Activated CD4-positive, CD25-positive, alpha-beta regulatory T cell treated with anti-CD3 and anti-CD28 coated beads, Interleukin-2, amount 50 U/mL, for 72 hours (primary cell): Measurements from ENCODE around the gene ORMDL2.
A peak's percentile ranks its signal among the peaks of the same experiment; 100 is the strongest.

Experiments used
- DNase-seq: peaks from one replicate; pipeline ENCODE4 v3.0.0; 2021

The ORMDL2 gene, protein sequence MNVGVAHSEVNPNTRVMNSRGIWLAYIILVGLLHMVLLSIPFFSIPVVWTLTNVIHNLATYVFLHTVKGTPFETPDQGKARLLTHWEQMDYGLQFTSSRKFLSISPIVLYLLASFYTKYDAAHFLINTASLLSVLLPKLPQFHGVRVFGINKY

GRCh38 chr12:55817345-55818139 lies at the start of gene ORMDL2, which contains the start of gene SARNP:
Gene ORMDL2, plus strand, starts transcription at chr12:55818041. Its CDS starts 959 bp downstream, at chr12:55819000.
Gene SARNP, minus strand, starts transcription at chr12:55817724. Its CDS starts 23 bp downstream, at chr12:55817701.
- DNase-seq: peak; percentile 87

DNA sequence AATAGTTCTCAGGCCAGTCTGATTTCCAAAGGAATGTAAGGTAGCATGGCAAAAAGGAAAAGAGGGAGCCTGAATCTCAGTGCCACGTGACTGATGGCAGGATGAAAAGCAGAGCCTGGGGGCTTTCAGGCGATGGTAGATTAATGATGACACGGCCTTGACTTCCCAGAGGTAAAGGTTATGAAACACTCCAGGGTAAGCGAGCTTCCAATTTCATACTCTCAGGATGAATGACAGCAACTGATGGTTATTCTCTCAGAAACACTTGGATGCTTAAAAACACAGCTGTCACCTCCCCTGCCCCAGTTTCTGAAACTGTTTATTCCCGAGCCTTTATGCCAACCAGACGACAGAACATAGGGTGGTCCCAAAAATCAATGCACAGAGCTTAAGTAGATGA lies 46.1 kb upstream of the ORMDL2 start:
- DNase-seq: no peak

GRCh38 chr12:55777856-55778255 lies 40.0 kb upstream of the ORMDL2 start:
- no peak for DNase-seq

DNA sequence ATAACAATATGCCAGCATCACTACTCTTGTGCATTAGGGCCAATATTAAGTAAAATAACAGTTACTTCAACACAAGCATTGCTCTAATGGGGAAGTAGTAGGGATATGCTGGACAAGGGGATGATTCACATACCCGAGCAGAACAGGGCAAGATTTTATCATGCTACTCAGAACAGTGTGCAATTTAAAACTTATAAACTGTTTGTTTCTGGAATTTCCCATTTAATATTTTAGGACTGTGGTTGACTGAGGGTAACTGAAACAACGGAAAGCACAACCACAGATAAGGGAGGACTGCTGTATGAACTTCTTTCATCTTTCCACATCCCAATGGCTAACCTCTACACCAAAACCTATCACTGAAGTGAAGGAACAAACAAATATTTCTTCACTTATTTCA lies 37.2 kb upstream of the ORMDL2 start:
- DNase-seq: no peak

DNA sequence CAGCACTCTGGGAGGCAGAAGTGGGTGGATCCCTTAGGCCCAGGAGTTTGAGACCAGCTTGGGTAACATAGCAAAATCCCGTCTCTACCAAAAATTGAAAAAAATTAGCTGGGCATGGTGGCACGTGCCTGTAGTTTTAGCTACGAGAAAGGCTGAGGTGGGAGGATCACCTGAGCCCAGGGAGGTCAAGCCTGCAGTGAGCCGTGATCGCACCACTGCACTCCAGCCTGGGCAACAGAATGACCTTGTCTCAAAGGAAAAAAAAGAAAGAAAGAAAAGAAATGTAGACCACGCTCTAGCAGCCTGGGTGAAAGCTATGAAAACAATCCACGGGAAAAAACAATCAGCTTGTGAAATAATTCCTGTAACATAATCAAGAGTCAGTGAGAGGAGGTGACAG lies 29.3 kb upstream of the ORMDL2 start:
- no peak for DNase-seq

- DNase-seq: no peak
Observed at GRCh38 chr12:55789171-55789570, 28.7 kb upstream of the ORMDL2 start.

DNA sequence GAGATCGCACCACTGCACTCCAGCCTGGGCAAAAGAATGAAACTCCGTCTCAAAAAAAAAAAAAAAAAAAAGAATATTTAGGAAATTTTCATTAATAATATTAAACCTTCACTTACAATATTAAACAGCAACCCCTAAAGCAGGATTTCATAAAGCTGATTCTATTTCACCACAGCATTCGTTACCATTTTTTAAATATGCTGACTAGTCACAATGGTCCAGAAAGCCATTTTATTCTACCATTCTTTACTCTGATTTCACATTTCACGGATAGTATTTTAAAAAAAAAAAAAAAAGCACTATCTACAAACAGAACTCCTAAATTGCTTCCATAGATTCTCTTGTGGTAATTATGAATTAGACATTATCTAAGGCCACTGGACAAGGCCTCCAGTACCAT lies 27.9 kb upstream of the ORMDL2 start:
- no peak for DNase-seq

DNA sequence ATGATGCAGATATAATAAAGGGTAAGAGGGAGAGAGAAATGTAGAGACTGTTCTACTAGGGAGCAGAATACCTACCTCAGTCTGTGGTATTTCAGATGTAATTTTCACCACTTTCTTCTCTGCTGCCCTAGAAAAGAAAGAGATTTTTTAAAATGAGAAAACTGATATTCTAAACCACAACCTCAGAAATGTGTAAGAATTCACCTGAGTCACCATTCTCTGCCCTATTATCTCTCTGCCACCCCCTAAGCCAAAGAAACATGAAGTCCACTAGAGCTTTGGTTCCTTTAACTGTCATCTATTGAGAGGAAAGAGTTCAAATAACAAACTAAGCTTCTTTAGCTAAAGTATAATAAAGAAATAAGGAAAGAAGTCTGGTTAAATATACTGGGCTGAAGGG lies 21.9 kb upstream of the ORMDL2 start:
- DNase-seq: no peak

- no peak for DNase-seq
Observed at GRCh38 chr12:55797068-55797467, 20.8 kb upstream of the ORMDL2 start.

DNA sequence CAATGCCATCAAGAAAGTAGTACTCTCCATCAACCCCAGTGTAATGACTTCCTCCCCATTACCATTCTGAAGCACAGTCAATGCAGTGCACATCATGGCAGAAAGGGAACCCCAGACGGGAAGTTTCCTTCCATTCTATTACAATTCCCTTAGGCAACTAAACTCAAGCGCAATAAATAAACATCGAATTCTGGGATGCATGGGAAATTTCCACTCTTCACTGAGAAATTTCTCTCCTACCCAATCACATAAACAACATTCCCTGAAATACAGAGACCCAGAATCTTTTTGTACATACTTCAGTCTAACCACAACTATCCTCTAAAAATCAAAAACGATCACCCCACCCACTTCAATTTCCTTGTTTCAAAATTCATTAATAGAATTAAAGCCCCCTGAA lies 20.3 kb upstream of the ORMDL2 start:
- DNase-seq: no peak

- no peak for DNase-seq
Observed at GRCh38 chr12:55806982-55807381, 10.9 kb upstream of the ORMDL2 start.

- DNase-seq: no peak
Observed at GRCh38 chr12:55809274-55809673, 8.6 kb upstream of the ORMDL2 start.

GRCh38 chr12:55812088-55812487 lies 5.8 kb upstream of the ORMDL2 start:
- DNase-seq: no peak

- no peak for DNase-seq
Observed at GRCh38 chr12:55814257-55814656, 3.6 kb upstream of the ORMDL2 start.

- no peak for DNase-seq
Observed at GRCh38 chr12:55815473-55815872, 2.4 kb upstream of the ORMDL2 start.

GRCh38 chr12:55816881-55817344 lies 928 bp upstream of the ORMDL2 start:
- no peak for DNase-seq

DNA sequence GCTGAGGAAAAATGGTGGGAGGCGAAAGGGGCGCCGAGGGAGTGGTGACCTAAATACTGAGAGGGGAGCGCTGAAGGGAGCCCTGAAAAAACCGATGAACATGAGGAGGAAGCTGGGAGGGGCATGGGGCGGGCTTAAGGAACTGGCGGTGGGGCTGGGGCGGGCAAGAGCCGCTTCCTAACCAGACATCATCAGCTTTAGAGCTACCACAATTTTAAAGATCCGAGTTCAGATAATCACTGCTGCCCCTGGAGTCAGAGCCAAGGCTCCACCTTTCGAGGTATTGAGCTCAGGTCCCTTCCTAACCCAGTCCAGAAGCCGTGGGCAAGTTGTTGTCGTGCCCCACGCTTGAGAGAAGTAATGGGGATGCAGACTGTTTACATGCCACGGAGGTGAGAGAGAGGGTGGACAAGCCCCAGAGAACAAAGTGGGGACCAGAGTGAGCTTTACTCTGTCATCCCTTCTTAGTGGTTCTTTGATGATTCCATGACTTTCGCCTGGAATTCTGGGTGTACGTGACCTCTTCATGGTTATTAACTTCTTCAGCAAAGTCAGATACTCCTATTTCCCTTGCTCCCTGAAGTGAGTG lies 393 bp downstream of the ORMDL2 start:
- no peak for DNase-seq

GRCh38 chr12:55818886-55819285 lies 1.0 kb downstream of the ORMDL2 start:
- DNase-seq: no peak

DNA sequence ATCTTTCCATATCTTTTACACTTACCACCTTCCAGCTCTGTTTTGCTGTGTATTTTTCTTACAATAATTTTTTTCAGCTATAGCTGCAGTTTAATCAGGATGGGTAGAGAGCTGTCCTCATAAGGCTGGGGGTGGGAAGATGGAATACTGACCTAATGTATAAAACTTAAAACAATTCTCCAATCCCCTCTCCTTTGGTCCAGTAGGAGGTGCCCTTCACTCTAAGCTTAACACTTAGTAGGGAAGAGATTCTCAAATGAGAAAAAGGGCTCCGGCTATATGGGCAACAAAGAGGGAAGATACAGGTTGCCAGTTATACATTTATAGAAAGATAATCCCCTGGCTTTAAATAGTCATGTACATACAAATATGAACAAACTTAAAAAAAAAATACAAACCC lies 2.8 kb downstream of the ORMDL2 start:
- DNase-seq: no peak

DNA sequence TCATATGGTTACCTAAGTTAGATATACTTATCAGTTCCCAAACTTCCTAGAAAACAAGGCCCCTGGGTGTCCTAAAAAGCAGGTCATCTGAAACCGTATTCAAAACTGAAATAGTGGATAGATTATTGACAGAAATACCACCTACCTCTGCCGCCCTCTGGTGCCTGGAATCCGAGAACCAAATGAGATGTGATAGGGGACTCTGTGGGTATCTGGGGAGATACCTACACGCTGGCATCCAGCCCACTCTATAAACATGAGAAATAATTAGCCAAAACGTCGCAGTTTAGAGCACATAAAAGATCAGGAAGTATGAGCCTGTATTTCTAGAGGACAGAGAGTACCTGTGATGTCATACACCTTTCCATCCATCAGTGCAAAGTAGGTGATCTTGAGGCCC lies 4.4 kb downstream of the ORMDL2 start:
- no peak for DNase-seq

DNA sequence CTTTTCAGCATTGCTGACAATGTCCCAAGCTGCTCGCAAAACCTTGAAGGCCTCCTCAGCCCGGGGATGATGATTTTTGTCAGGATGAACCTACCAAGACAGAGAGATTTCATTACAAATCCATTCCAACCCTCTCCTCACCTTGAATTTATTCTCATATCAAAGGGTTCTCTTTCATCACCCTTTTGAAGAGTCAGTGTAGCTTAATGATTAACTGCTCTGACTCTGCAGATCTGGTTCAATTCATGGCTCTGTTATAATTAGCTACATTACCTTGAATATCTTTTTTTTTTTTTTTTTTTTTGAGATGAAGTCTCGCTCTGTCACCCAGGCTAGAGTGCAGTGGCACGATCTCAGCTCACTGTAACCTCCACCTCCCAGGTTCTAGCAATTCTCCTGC lies 5.6 kb downstream of the ORMDL2 start:
- no peak for DNase-seq

GRCh38 chr12:55824726-55825125 lies 6.9 kb downstream of the ORMDL2 start:
- DNase-seq: no peak

- no peak for DNase-seq
Observed at GRCh38 chr12:55827806-55828205, 10.0 kb downstream of the ORMDL2 start.

- DNase-seq: no peak
Observed at GRCh38 chr12:55828357-55828756, 10.5 kb downstream of the ORMDL2 start.
